ENCODE data around the gene CYP4F11. TPM values are rescaled to one million over a fixed set of nuclear protein-coding genes. Genes with fewer than 3 reads are reported as not detected.
"Not testable (repeated sequence)": the region's sequence is repeated elsewhere in the genome, so short reads cannot be mapped to it uniquely, and the experiment has no call there.

Gene CYP4F11
- total RNA-seq, 1 experiment from 2014 or later = not detected

GRCh38 chr19:15891434-15891833, 42.9 kb downstream of the CYP4F11 start:
- Histone ChIP-seq H3K79me1 (ENCODE audit: insufficient read depth, low read depth, low read length, poor library complexity, severe bottlenecking) (no peaks in the 10 kb centered on the region), H4K5ac (ENCODE audit: insufficient read length, low read depth, low read length) (no peak overlapping the region), H3K18ac (ENCODE audit: insufficient read length, low read depth, low read length) (no peak overlapping the region), H2AK5ac (ENCODE audit: insufficient read length, low read length) (no peak overlapping the region), H3K27ac (ENCODE audit: insufficient read length, low read depth, low read length) (no peak overlapping the region), H4K20me1 (ENCODE audit: control insufficient read depth, insufficient read depth, insufficient read length) (no peaks in the 10 kb centered on the region), H2BK12ac (ENCODE audit: insufficient read length, low read depth, low read length) (no peak overlapping the region), H2BK20ac (ENCODE audit: low read depth, low read length, poor library complexity, severe bottlenecking) (no peak overlapping the region), H4K8ac (replicated peaks; ENCODE audit: insufficient read length, low read depth, low read length) (no peak overlapping the region), H3K14ac (ENCODE audit: insufficient read depth, low read length) (no peak overlapping the region), H3K23me2 (ENCODE audit: insufficient read length, low read depth, low read length, poor library complexity, severe bottlenecking) (no peaks in the 10 kb centered on the region), H3K4ac (ENCODE audit: low read depth, low read length) (no peak overlapping the region), H3K4me1 (ENCODE audit: insufficient read depth, low read length) (no peaks in the 10 kb centered on the region), H3K27me3 (ENCODE audit: insufficient read depth, low read length) (no peaks in the 10 kb centered on the region), H2AFZ (ENCODE audit: low read length) (no peak overlapping the region), H2BK120ac (ENCODE audit: low read depth, low read length, poor library complexity, severe bottlenecking) (no peak overlapping the region), H3K9ac (ENCODE audit: extremely low read depth, insufficient read length, low read length) (no peak overlapping the region), H3K56ac (ENCODE audit: insufficient read length, low read depth, low read length) (no peak overlapping the region), H3T11ph (ENCODE audit: low read length) (no peak overlapping the region), H2BK15ac (ENCODE audit: low read depth, low read length) (no peak overlapping the region), H3K79me2 (ENCODE audit: insufficient read depth, low read length) (no peaks in the 10 kb centered on the region), H3K23ac (ENCODE audit: insufficient read length, low read depth, low read length) (no peak overlapping the region), H3K4me2 (ENCODE audit: insufficient read depth, insufficient read length, low read length) (no peak overlapping the region), H2BK5ac (ENCODE audit: insufficient read length, low read length) (no peak overlapping the region), H4K91ac (ENCODE audit: insufficient read length, low read depth, low read length) (no peak overlapping the region), H3K9me3 (ENCODE audit: control insufficient read depth, low read depth, low read length) (peaks cover 99% of the 10 kb centered on the region)
- H3K36me3 Mint-ChIP-seq (ENCODE audit: insufficient read depth in 1 of 3, low read depth in 3 of 3) = peaks cover 0 to 25% (median 7%) of the 10 kb centered on the region in 3 experiments; a peak in 4 of 7 replicates
- no peak for TF ChIP-seq CTCF (conservative IDR thresholded peaks at IDR 0.05)
- H3K27ac Mint-ChIP-seq = no peak overlapping the region
- no CpG with 5 or more reads among the region's 6 CpGs for WGBS (ENCODE audit: extremely low coverage, insufficient read length, low lambda C conversion rate)
- H3K4me1 Mint-ChIP-seq = no peaks in the 10 kb centered on the region
- no peak for DNase-seq
- no peak overlapping the region for H3K4me3 Mint-ChIP-seq
- peaks cover 48 to 50% of the 10 kb centered on the region in 2 experiments for H3K9me3 Mint-ChIP-seq
- H3K27me3 Mint-ChIP-seq (ENCODE audit: low read depth) = no peaks in the 10 kb centered on the region; the same call in 1 of the 2 replicates

- not testable (repeated sequence) for H2BK5ac ChIP-seq (ENCODE audit: insufficient read length, low read length); H3T11ph ChIP-seq (ENCODE audit: low read length); H4K8ac ChIP-seq (replicated peaks; ENCODE audit: insufficient read length, low read depth, low read length); H3K56ac ChIP-seq (ENCODE audit: insufficient read length, low read depth, low read length); H3K27me3 ChIP-seq (ENCODE audit: insufficient read depth, low read length); H2BK15ac ChIP-seq (ENCODE audit: low read depth, low read length); H3K36me3 Mint-ChIP-seq (ENCODE audit: insufficient read depth in 1 of 3, low read depth in 3 of 3); H4K91ac ChIP-seq (ENCODE audit: insufficient read length, low read depth, low read length); H3K9ac ChIP-seq (ENCODE audit: extremely low read depth, insufficient read length, low read length); H3K27ac Mint-ChIP-seq; H3K14ac ChIP-seq (ENCODE audit: insufficient read depth, low read length); H2BK12ac ChIP-seq (ENCODE audit: insufficient read length, low read depth, low read length); DNase-seq; H2BK20ac ChIP-seq (ENCODE audit: low read depth, low read length, poor library complexity, severe bottlenecking); H2BK120ac ChIP-seq (ENCODE audit: low read depth, low read length, poor library complexity, severe bottlenecking); H2AFZ ChIP-seq (ENCODE audit: low read length); H4K5ac ChIP-seq (ENCODE audit: insufficient read length, low read depth, low read length); H3K4me1 Mint-ChIP-seq; H3K23me2 ChIP-seq (ENCODE audit: insufficient read length, low read depth, low read length, poor library complexity, severe bottlenecking); H3K18ac ChIP-seq (ENCODE audit: insufficient read length, low read depth, low read length); H3K27ac ChIP-seq (ENCODE audit: insufficient read length, low read depth, low read length); H3K23ac ChIP-seq (ENCODE audit: insufficient read length, low read depth, low read length); H3K79me1 ChIP-seq (ENCODE audit: insufficient read depth, low read depth, low read length, poor library complexity, severe bottlenecking); H2AK5ac ChIP-seq (ENCODE audit: insufficient read length, low read length); H3K79me2 ChIP-seq (ENCODE audit: insufficient read depth, low read length); H3K4ac ChIP-seq (ENCODE audit: low read depth, low read length); H3K4me1 ChIP-seq (ENCODE audit: insufficient read depth, low read length); H3K4me2 ChIP-seq (ENCODE audit: insufficient read depth, insufficient read length, low read length); H3K27me3 Mint-ChIP-seq (ENCODE audit: low read depth); H3K4me3 Mint-ChIP-seq; H4K20me1 ChIP-seq (ENCODE audit: control insufficient read depth, insufficient read depth, insufficient read length)
- WGBS (ENCODE audit: extremely low coverage, insufficient read length, low lambda C conversion rate) = no CpG with 5 or more reads among the region's 9 CpGs
- H3K9me3 Mint-ChIP-seq = peaks cover 41 to 43% of the 10 kb centered on the region in 2 experiments
- peaks cover 99% of the 10 kb centered on the region for H3K9me3 ChIP-seq (ENCODE audit: control insufficient read depth, low read depth, low read length)
Measured at GRCh38 chr19:15889339-15889738, 45.0 kb downstream of the CYP4F11 start.
